HG02678 (cell line): ENCODE measurements around the gene PLEKHJ1.
A peak's percentile ranks its signal among the peaks of the same experiment; 100 is the strongest.
"Not testable (repeated sequence)": the region's sequence is repeated elsewhere in the genome, so short reads cannot be mapped to it uniquely, and the experiment has no call there.

ENCODE experiments used
- ATAC-seq: cut with Tn5 transposase; IDR thresholded peaks from one replicate; pipeline ENCODE4 v1.9.1; 2021; ENCODE audit warnings: mild to moderate bottlenecking, moderate library complexity; ENCODE audit not compliant: unreplicated experiment

Gene PLEKHJ1

GRCh38 chr19:2236314-2237050 is at the start of gene PLEKHJ1, which contains the start of gene SF3A2:
Gene PLEKHJ1 (minus strand): TSS chr19:2236329. CDS start chr19:2236248, 81 bp downstream.
Gene SF3A2 (plus strand): TSS chr19:2236824. CDS start chr19:2243419, 6,595 bp downstream.
- ATAC-seq = peak; percentile 74

GRCh38 chr19:2283835-2284507 is 47.8 kb upstream of the PLEKHJ1 start:
- no peak for ATAC-seq

GRCh38 chr19:2282862-2283237 is 46.7 kb upstream of the PLEKHJ1 start:
- ATAC-seq = no peak

- ATAC-seq = no peak
Observed at GRCh38 chr19:2282062-2282861, 46.1 kb upstream of the PLEKHJ1 start, which contains the start of gene PEAK3. Gene PEAK3 (minus strand): TSS chr19:2282175. CDS start chr19:2280931, 1,244 bp downstream.

- ATAC-seq = not testable (repeated sequence)
Observed at GRCh38 chr19:2281265-2282061, 45.3 kb upstream of the PLEKHJ1 start.

- no peak for ATAC-seq
Observed at GRCh38 chr19:2280633-2281264, 44.6 kb upstream of the PLEKHJ1 start.

- ATAC-seq = no peak
Observed at GRCh38 chr19:2278459-2279158, 42.5 kb upstream of the PLEKHJ1 start.

GRCh38 chr19:2277138-2277537 is 41.0 kb upstream of the PLEKHJ1 start:
- ATAC-seq = no peak

GRCh38 chr19:2276429-2276986 is 40.4 kb upstream of the PLEKHJ1 start:
- no peak for ATAC-seq

GRCh38 chr19:2275588-2276428 is 39.7 kb upstream of the PLEKHJ1 start:
- no peak for ATAC-seq

GRCh38 chr19:2274931-2275535 is 38.9 kb upstream of the PLEKHJ1 start:
- no peak for ATAC-seq

GRCh38 chr19:2274185-2274711 is 38.1 kb upstream of the PLEKHJ1 start:
- no peak for ATAC-seq

- ATAC-seq = peak; percentile 23
Observed at GRCh38 chr19:2273356-2274184, 37.4 kb upstream of the PLEKHJ1 start.

- ATAC-seq = no peak
Observed at GRCh38 chr19:2271234-2272103, 35.3 kb upstream of the PLEKHJ1 start.

- ATAC-seq = no peak
Observed at GRCh38 chr19:2270423-2271233, 34.5 kb upstream of the PLEKHJ1 start.
